Adipocyte (in vitro differentiated cells): Measurements from ENCODE around the gene TIPRL.
A peak's percentile ranks its signal among the peaks of the same experiment; 100 is the strongest.

Experiments
- DNase-seq: peaks from one replicate; pipeline ENCODE4 v3.0.0-alpha.2; 2015; ENCODE audit warnings: low read depth
- H3K27me3 ChIP-seq: replicated peaks from 2 replicates; pipeline ENCODE4 v1.7.0; 2013; ENCODE audit warnings: mild to moderate bottlenecking, low read length, moderate library complexity; ENCODE audit not compliant: control insufficient read depth, insufficient read depth
- H3K36me3 ChIP-seq: 2 replicates; pipeline ENCODE4 v1.7.0; 2013; ENCODE audit warnings: low read length, mild to moderate bottlenecking, moderate library complexity; ENCODE audit not compliant: control insufficient read depth, insufficient read depth, severe bottlenecking
- H3K4me1 ChIP-seq: 2 replicates; pipeline ENCODE4 v1.7.0; 2013; ENCODE audit warnings: mild to moderate bottlenecking, low read length, moderate library complexity; ENCODE audit not compliant: control insufficient read depth, insufficient read depth
- H3K4me3 ChIP-seq: 2 replicates; pipeline ENCODE4 v1.7.0; 2013; ENCODE audit warnings: mild to moderate bottlenecking, low read length, moderate library complexity
- H3K9ac ChIP-seq: 2 replicates; pipeline ENCODE4 v1.7.0; 2013; ENCODE audit warnings: mild to moderate bottlenecking, low read length, moderate library complexity
- H3K9me3 ChIP-seq: 2 replicates; pipeline ENCODE4 v1.7.0; 2013; ENCODE audit warnings: mild to moderate bottlenecking, low read length, moderate library complexity; ENCODE audit not compliant: control insufficient read depth

Gene TIPRL

GRCh38 chr1:168159979-168160378 lies 18.8 kb upstream of the TIPRL start:
- H3K4me1 ChIP-seq, result no peaks in the 10 kb centered on the region
- no peak for DNase-seq
- no peaks in the 10 kb centered on the region for H3K36me3 ChIP-seq
- no peak overlapping the region for H3K9ac ChIP-seq
- H3K4me3 ChIP-seq, result no peak overlapping the region
- H3K9me3 ChIP-seq, result peaks cover 23% of the 10 kb centered on the region
- no peaks in the 10 kb centered on the region for H3K27me3 ChIP-seq

- no peaks in the 10 kb centered on the region for H3K27me3 ChIP-seq
Measured at GRCh38 chr1:168161459-168161858, 17.3 kb upstream of the TIPRL start.

GRCh38 chr1:168163670-168164069 lies 15.1 kb upstream of the TIPRL start:
- no peak for DNase-seq
- H3K4me1 ChIP-seq, result no peaks in the 10 kb centered on the region
- no peaks in the 10 kb centered on the region for H3K36me3 ChIP-seq
- H3K27me3 ChIP-seq, result no peaks in the 10 kb centered on the region
- no peak overlapping the region for H3K9ac ChIP-seq
- no peak overlapping the region for H3K4me3 ChIP-seq
- H3K9me3 ChIP-seq, result peaks cover 10% of the 10 kb centered on the region

More at GRCh38 chr1:168161459-168161858, 17.3 kb upstream of the TIPRL start:
- no peak for DNase-seq
- Histone ChIP-seq H3K4me3 (no peak overlapping the region), H3K9me3 (peaks cover 20% of the 10 kb centered on the region), H3K9ac (no peak overlapping the region), H3K4me1 (no peaks in the 10 kb centered on the region), H3K36me3 (no peaks in the 10 kb centered on the region)

- H3K9me3 ChIP-seq, result peaks cover 9% of the 10 kb centered on the region
- H3K4me3 ChIP-seq, result no peak overlapping the region
- no peak overlapping the region for H3K9ac ChIP-seq
- DNase-seq, result no peak
- no peaks in the 10 kb centered on the region for H3K36me3 ChIP-seq
- no peaks in the 10 kb centered on the region for H3K4me1 ChIP-seq
- H3K27me3 ChIP-seq, result no peaks in the 10 kb centered on the region
Measured at GRCh38 chr1:168164771-168165170, 14.0 kb upstream of the TIPRL start.

- no peaks in the 10 kb centered on the region for H3K36me3 ChIP-seq
- no peaks in the 10 kb centered on the region for H3K4me1 ChIP-seq
- no peaks in the 10 kb centered on the region for H3K27me3 ChIP-seq
- H3K4me3 ChIP-seq, result no peak overlapping the region
- no peak for DNase-seq
- peak overlapping the region; percentile 5 for H3K9ac ChIP-seq
- no peaks in the 10 kb centered on the region for H3K9me3 ChIP-seq
Measured at GRCh38 chr1:168167806-168168205, 11.0 kb upstream of the TIPRL start.

GRCh38 chr1:168170564-168171508 lies 7.9 kb upstream of the TIPRL start:
- Histone ChIP-seq H3K9ac (no peak overlapping the region), H3K36me3 (no peaks in the 10 kb centered on the region), H3K27me3 (no peaks in the 10 kb centered on the region), H3K4me3 (no peak overlapping the region), H3K4me1 (no peaks in the 10 kb centered on the region), H3K9me3 (no peaks in the 10 kb centered on the region)
- no peak for DNase-seq

- Histone ChIP-seq H3K4me3 (no peak overlapping the region), H3K9ac (no peak overlapping the region), H3K36me3 (no peaks in the 10 kb centered on the region), H3K27me3 (no peaks in the 10 kb centered on the region), H3K4me1 (no peaks in the 10 kb centered on the region), H3K9me3 (no peaks in the 10 kb centered on the region)
- DNase-seq, result no peak
Measured at GRCh38 chr1:168172250-168172915, 6.4 kb upstream of the TIPRL start.

GRCh38 chr1:168178227-168178637 lies 530 bp upstream of the TIPRL start:
- Histone ChIP-seq H3K9me3 (no peaks in the 10 kb centered on the region), H3K27me3 (no peaks in the 10 kb centered on the region), H3K9ac (peak overlapping the region; percentile 97), H3K4me3 (peak overlapping the region; percentile 98), H3K36me3 (no peaks in the 10 kb centered on the region), H3K4me1 (peaks cover 8% of the 10 kb centered on the region)
- DNase-seq, result no peak

GRCh38 chr1:168179438-168180147 lies 831 bp downstream of the TIPRL start:
- Histone ChIP-seq H3K27me3 (no peaks in the 10 kb centered on the region), H3K9me3 (no peaks in the 10 kb centered on the region), H3K4me1 (peaks cover 8% of the 10 kb centered on the region), H3K4me3 (peak overlapping the region; percentile 98), H3K36me3 (peaks cover 5% of the 10 kb centered on the region), H3K9ac (peak overlapping the region; percentile 97)
- DNase-seq, result peak; percentile 66

- peaks cover 5% of the 10 kb centered on the region for H3K36me3 ChIP-seq
- no peaks in the 10 kb centered on the region for H3K9me3 ChIP-seq
- H3K27me3 ChIP-seq, result no peaks in the 10 kb centered on the region
- H3K4me1 ChIP-seq, result peaks cover 8% of the 10 kb centered on the region
- DNase-seq, result no peak
- peak overlapping the region; percentile 97 for H3K9ac ChIP-seq
- H3K4me3 ChIP-seq, result peak overlapping the region; percentile 98
Measured at GRCh38 chr1:168180148-168180524, 1.4 kb downstream of the TIPRL start.
